LoVo (cell line): ENCODE results near the gene CHIC2.
A peak's percentile ranks its signal among the peaks of the same experiment; 100 is the strongest.

ENCODE experiments used
- DNase-seq: peaks from one replicate; pipeline ENCODE4 v3.0.0-alpha.2; 2016; ENCODE audit warnings: low spot score

CHIC2 gene

GRCh38 chr4:54093324-54094240, 29.2 kb upstream of the CHIC2 start:
- DNase-seq = no peak

DNA sequence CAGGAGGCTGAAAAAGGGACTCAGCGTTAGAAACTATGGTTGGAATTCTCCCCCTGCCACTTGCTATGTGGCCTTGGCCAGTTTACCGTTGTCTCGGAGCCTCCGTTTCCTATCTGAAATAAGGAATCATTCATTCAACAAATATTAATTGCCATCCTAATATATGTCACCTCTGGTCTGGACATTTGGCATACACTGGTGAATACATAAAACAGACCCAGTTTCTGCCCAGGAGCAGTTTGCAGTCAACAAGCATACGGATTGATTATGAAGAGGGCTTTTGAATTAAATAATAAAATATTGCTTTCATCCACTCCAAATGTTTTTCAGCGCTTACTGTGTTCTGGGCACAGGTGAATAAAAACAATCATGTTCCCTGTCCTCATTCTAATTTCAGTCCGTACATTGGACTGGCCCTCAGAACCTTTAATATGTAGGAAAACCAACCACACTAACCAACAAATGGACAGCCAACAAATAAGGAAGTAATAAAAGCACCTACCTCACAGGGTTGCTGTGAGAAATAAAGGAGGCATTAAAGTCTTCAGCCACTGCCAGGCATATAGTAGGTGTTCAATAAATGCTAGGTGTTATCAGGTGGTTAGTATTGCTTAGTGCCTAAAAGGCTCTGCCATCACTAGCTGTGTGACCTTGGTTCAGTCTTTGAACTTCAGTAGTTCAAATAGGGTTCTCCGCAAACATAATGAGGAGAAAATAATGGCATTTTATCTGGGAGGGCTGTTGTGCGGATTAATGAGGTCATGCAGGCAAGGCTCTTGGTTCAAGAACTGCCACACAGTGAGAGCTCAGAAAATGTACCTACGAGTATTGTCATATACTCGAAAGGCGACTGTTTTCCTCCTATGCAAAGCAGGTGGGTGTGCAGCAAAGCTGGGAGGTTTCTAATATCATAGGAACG, 28.3 kb upstream of the CHIC2 start:
- no peak for DNase-seq

DNA sequence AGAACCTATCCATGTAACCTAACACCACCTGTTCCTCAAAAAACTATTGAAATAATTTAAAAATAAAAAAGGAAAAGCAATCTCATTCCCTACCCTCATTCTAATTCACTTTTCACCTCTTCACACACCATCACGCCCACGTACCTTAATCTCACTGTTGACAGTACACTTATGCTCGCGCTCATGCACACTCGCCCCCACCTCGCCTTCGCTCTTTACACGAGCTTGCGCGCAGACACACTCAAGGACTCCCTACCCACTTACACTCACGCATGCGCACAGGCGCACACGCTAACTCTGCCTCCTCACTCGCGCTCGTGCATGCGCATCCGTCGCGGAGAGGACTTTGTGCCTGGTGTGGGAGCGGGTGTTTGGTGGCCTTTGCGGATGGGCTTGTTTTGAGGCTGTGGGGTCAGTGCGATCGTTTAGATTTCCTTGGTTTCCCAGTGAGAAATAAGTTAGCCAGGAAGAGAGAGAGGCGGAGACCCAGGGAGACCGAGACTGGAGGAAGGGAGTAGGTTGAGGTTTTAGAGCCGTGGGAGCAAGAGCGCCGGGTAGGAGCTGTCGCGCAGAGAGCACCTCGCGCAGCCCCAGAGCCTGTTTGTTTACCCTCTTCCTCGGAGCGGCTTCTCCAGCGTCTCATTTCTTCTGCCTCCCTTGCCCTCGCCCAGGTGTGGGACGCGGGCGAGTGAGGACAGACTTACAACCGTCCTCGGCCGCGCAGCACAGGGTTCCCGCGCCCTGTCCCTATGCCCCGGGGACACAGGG, 27.4 kb upstream of the CHIC2 start:
- peak; percentile 80 for DNase-seq

- no peak for DNase-seq
These were observed 26.6 kb upstream of the CHIC2 start for GRCh38 chr4:54090804-54091623.

DNA sequence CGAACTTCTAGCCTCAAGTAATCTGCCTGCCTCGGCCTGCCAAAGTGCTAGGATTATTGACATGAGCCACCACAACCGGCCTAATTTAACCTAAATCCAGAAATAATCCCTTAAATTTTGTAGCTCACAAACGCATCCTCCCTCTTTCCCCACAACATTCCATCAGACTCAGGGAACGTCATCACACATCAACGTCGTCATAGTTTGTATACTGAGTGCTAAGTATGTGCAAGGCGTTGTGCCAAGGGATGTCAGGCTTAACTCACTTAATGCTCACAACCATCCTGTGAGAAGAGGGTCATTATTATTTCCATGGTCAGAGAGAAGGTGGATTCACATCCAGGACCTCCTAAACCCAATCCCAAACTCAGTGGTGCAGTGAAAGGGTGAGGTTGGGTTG, 26.0 kb upstream of the CHIC2 start:
- DNase-seq = no peak

GRCh38 chr4:54089875-54090274, 25.5 kb upstream of the CHIC2 start:
- no peak for DNase-seq

DNA sequence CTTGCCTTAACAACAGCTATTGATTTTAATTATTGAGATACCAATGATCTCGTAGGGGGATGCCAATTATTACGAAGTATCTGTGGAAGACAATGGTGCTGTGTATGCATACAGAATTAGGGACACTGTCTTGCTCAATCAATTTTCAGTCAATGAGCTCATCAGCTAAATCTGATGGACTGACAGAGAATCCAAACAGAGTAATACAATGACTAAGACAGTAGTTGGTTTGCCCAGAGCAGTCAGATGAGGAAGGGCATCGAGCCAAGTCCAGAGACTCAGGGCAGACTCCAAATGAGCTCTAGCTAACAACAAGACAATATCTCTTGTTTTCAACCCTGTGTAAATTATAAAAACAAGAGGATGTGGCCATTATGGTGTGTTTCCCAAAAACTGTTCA, 20.9 kb upstream of the CHIC2 start:
- peak; percentile 35 for DNase-seq

DNA sequence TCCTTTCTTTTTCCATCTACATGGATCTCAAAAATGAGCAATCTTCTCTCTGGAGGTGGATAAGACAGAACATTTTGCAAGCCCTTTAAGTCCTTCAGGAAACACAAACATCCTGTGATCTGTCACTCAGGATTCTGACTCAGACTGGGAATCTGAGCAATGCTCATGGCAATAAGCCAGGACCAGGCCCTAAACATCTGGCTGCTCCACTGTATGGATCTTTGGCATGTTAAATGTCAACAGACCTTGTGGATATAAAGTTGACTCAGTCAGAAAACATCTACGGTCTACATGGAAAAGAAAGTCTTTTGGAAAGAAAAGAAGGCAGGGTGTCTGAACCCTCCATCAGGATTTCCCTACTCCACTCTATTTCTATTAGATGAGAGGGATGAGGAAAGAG, 17.8 kb upstream of the CHIC2 start:
- peak; percentile 91 for DNase-seq

GRCh38 chr4:54077812-54078211, 13.4 kb upstream of the CHIC2 start:
- DNase-seq = no peak

- DNase-seq = no peak
These were observed 12.3 kb upstream of the CHIC2 start for GRCh38 chr4:54076673-54077072.

DNA sequence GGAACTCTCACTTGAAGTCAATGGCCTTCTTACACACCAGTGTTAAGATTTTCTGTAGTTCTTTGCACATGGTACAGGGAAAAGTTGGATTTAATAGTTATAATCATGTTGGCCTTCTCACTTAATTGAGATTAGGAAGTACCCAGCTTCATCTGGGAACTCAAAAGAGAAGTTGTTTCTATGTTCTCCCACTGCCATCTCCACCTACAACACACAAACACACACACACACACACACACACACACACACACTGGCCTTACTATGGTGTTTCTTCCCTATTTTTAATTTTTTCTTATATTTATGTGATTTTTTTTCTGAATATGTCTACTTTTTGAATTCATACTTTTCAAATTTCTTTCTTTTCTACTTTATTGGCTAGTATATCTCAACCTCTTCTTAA, 10.0 kb upstream of the CHIC2 start:
- no peak for DNase-seq

- DNase-seq = no peak
These were observed 9.0 kb upstream of the CHIC2 start for GRCh38 chr4:54073271-54073880.

DNA sequence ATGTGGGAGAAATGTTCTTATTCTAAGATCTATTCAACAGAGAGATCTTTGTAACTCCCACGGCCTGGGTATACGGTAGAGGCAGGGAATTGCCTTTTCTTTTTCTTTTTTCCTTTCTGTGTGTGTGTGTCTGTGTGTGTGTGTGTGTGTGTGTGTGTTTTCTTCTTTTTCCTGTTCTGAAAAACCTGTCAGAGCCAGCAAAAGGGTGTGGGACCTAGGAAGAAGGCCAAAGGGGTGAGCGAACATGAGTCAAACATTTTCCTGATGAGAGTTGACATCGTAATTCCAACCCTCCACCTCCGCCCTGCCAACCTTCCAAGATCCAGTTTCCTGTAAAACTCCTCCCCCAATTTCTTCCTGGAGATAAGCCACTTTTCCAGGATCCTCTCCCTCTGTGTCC, 2.8 kb upstream of the CHIC2 start:
- peak; percentile 80 for DNase-seq

GRCh38 chr4:54066718-54067129, 2.3 kb upstream of the CHIC2 start:
- no peak for DNase-seq

DNA sequence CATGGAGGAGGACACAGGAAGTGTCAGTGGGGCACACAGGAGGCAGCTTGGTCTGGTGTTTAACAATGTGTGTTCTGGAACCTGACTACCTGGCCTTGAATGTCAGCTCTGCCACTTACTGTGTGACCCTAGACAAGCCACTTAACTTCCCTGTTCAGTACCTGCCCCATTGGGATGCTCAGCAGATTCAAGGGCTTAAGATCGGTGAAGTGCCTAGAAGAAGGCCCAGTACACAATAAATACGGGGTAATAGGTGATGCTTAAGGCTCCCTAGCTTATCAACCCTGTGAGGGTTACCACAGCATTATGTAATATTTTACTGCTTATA, 1.6 kb upstream of the CHIC2 start:
- DNase-seq = no peak

GRCh38 chr4:54065282-54066087, 1.1 kb upstream of the CHIC2 start:
- DNase-seq = no peak

GRCh38 chr4:54063737-54064316, 578 bp downstream of the CHIC2 start:
- DNase-seq = no peak

- no peak for DNase-seq
These were observed 1.2 kb downstream of the CHIC2 start for GRCh38 chr4:54063229-54063628.

DNA sequence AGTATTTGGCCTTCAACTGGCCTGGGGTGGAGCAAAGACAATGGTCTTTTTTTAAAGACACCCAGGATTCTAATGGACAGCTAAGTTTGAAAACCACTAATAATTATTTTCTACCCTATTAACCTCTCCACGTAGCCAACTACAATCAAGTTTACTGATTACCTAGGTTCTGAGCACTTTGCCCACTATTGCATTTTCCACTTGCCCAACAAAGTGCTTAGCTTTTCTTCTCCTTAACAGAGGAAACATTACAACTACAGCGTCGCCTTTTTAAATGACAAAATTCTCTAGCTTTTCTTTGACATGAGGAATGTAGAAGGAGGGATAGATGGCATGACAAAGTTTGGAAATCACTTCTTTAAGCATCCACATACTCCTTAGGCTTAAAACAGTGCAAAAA, 2.0 kb downstream of the CHIC2 start:
- DNase-seq = no peak

DNA sequence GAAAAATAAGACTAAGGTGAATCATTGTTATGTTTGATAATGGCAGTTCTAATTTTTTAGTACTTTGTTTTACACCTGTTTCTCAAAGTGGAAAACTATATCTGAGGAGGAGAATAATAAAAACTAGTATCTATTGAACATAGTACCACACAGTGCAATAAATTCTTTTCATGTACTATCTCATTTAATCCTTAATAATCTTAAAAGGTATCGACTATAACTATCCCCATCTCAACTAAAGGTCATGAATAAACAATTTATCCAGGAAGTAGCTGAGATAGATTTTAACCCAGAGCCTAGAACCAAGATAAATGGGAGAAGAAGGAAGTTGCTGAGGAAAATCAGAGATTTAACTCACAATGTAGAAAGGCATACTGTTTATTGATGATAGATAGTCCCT, 2.5 kb downstream of the CHIC2 start:
- no peak for DNase-seq
